ENCODE measurements around the gene PPP1R3A. TPM values are rescaled to one million over a fixed set of nuclear protein-coding genes. Genes with fewer than 3 reads are reported as not detected.

Gene PPP1R3A
- total and polyA plus RNA-seq, 2 of the 8 experiments (the other 6 are each of a cell fraction or from before 2014, with no cell fraction given), result not detected

DNA sequence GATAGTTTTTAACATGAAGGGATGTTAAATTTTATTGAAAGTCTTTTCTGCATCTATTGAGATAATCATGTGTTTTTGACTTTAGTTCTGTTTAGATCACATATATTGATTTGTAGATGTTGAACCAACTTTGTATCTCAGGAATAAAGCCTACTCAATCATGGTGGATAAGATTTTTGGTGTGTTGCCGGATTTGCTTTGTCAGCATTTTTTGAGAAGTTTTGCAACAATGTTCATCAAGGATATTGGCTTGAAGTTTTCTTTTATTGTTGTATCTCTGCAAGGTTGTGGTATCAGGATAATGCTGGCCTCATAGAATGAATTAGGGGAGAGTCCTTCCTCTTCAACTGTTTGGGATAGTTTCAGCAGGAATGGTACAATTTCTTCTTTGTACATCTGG is 9.3 kb upstream of the PPP1R3A start:
- no peak overlapping the region for H3K56ac ChIP-seq (replicated peaks; ENCODE audit: insufficient read length, low read depth, low read length)
- no peak overlapping the region for H4K91ac ChIP-seq (replicated peaks; ENCODE audit: insufficient read length, low read length)
- H3K18ac ChIP-seq (ENCODE audit: extremely low read depth, low read length), result no peak overlapping the region
- no peak overlapping the region for H2BK120ac ChIP-seq (replicated peaks; ENCODE audit: low read depth, low read length)
- no peak overlapping the region for H2BK20ac ChIP-seq (ENCODE audit: low read length)
- H3K9ac ChIP-seq (replicated peaks in 1 of 4; ENCODE audit: extremely low read depth in 1 of 4, low read depth in 3 of 4, low read length in 3 of 4), result no peak overlapping the region
- POLR2A ChIA-PET (ENCODE audit: partially characterized antibody), result no interaction called here
- H3K4me3 ChIP-seq (ENCODE audit: extremely low read depth in 1 of 4, insufficient read depth in 2 of 4, low read depth in 3 of 4, low read length in 4 of 4), result no peak overlapping the region
- no peak overlapping the region for H3K4ac ChIP-seq (replicated peaks; ENCODE audit: insufficient read length, low read depth, low read length)
- 95% methylated on average over 1 of the region's 1 CpG; no CpG with 5 or more reads in 1 of the 2 experiments for WGBS, 2 experiments (ENCODE audit: extremely low coverage in 1 of 2, insufficient coverage in 1 of 2, insufficient read length in 1 of 2, insufficient replicate concordance in 2 of 2, low coverage in 1 of 2, low lambda C conversion rate in 2 of 2, missing lambda C conversion rate in 1 of 2)
- H3K27ac ChIP-seq (ENCODE audit: low read depth, low read length), result no peak overlapping the region
- no peak overlapping the region for H4K5ac ChIP-seq (ENCODE audit: insufficient read length, low read depth, low read length)
- H3K23ac ChIP-seq (ENCODE audit: insufficient read length), result no peak overlapping the region
- H3K36me3 ChIP-seq (ENCODE audit: control insufficient read depth in 2 of 4, insufficient read depth in 4 of 4, low read length in 3 of 4), result no peaks in the 10 kb centered on the region
- no peak for DNase-seq (ENCODE audit: low read depth in 1 of 2, low spot score in 2 of 2)
- no peaks in the 10 kb centered on the region for H3K4me1 ChIP-seq (replicated peaks in 1 of 4; ENCODE audit: control insufficient read depth in 3 of 4, insufficient read depth in 4 of 4, low read length in 3 of 4)
- CTCF ChIA-PET (ENCODE audit: partially characterized antibody), result no interaction called here
- H4K8ac ChIP-seq (ENCODE audit: extremely low read depth, insufficient read depth, low read length), result no peak overlapping the region
- H2AK5ac ChIP-seq (ENCODE audit: low read depth, low read length), result no peak overlapping the region
- no peaks in the 10 kb centered on the region for H3K79me1 ChIP-seq (ENCODE audit: low read depth, low read length)
- no peaks in the 10 kb centered on the region for H3K23me2 ChIP-seq (ENCODE audit: low read depth, low read length)
- no peaks in the 10 kb centered on the region for H3K79me2 ChIP-seq (ENCODE audit: control insufficient read depth in 1 of 2, insufficient read depth in 2 of 2, low read length in 2 of 2)
- no peak for FAIRE-seq
- H2BK15ac ChIP-seq (ENCODE audit: low read length), result no peak overlapping the region
- H2AFZ ChIP-seq (ENCODE audit: low read length), result no peak overlapping the region
- H2BK12ac ChIP-seq (ENCODE audit: low read depth, low read length), result no peak overlapping the region
- TF ChIP-seq POU5F1 (IDR thresholded peaks at IDR 0.05; ENCODE audit: low read depth, low read length) (no peak), CBX8 (IDR thresholded peaks at IDR 0.05; ENCODE audit: borderline replicate concordance, low read depth, low read length) (no peak), MAFK (IDR thresholded peaks at IDR 0.05; ENCODE audit: low read depth, low read length) (peak; percentile 97), SAP30 (IDR thresholded peaks at IDR 0.05; ENCODE audit: insufficient read depth, insufficient replicate concordance, low read length) (no peak), CTBP2 (IDR thresholded peaks at IDR 0.05; ENCODE audit: borderline replicate concordance, insufficient read depth, insufficient read length, low read length) (no peak), SUZ12 (IDR thresholded peaks at IDR 0.05; ENCODE audit: low read length) (no peak)
- H2BK5ac ChIP-seq (ENCODE audit: low read depth, low read length), result no peak overlapping the region
- H3K14ac ChIP-seq (ENCODE audit: insufficient read length), result no peak overlapping the region
- no peak overlapping the region for H3K4me2 ChIP-seq (ENCODE audit: insufficient read depth in 1 of 2, low read depth in 2 of 2, low read length in 2 of 2)
- no peaks in the 10 kb centered on the region for H4K20me1 ChIP-seq (replicated peaks in 1 of 2; ENCODE audit: control insufficient read depth in 1 of 2, insufficient read depth in 2 of 2, low read length in 2 of 2)
- no peaks in the 10 kb centered on the region for H3K27me3 ChIP-seq (replicated peaks in 1 of 4; ENCODE audit: control insufficient read depth in 3 of 4, extremely low read depth in 1 of 4, insufficient read depth in 3 of 4, low read length in 3 of 4)
- 0 out of 4 replicates have a peak, but pooled peaks cover 2 to 3% of the 10 kb centered on the region in 2 experiments for H3K9me3 ChIP-seq (ENCODE audit: insufficient read depth in 2 of 2, low read depth in 1 of 2, low read length in 1 of 2)
